SJCRH30 (cell line): ENCODE measurements around the gene CD33. TPM values are rescaled to one million over a fixed set of nuclear protein-coding genes. Genes with fewer than 3 reads are reported as not detected.
"Not testable (repeated sequence)": the region's sequence is repeated elsewhere in the genome, so short reads cannot be mapped to it uniquely, and the experiment has no call there.

Source experiments
- DNase-seq, 2 experiments: peaks; one replicate each; pipeline ENCODE4 v3.0.0-alpha.2; 2015 to 2020
- H3K27ac ChIP-seq: fragments of 250-450 bp; sonication (Bioruptor Pico); 2 replicates; pipeline ENCODE4 v1.5.1; 2020; ENCODE audit warnings: mild to moderate bottlenecking, moderate library complexity
- H3K27me3 ChIP-seq: fragments of 250-450 bp; sonication (Bioruptor Pico); 2 replicates; pipeline ENCODE4 v1.5.1; 2020; ENCODE audit warnings: mild to moderate bottlenecking, moderate library complexity
- H3K36me3 ChIP-seq: fragments of 250-450 bp; sonication (Bioruptor Pico); 2 replicates; pipeline ENCODE4 v1.5.1; 2020; ENCODE audit warnings: mild to moderate bottlenecking, moderate library complexity
- H3K4me1 ChIP-seq: fragments of 250-450 bp; sonication (Bioruptor Pico); 2 replicates; pipeline ENCODE4 v1.5.1; 2020; ENCODE audit warnings: mild to moderate bottlenecking, moderate library complexity
- H3K4me3 ChIP-seq: fragments of 250-450 bp; sonication (Bioruptor Pico); 2 replicates; pipeline ENCODE4 v1.5.1; 2020; ENCODE audit warnings: mild to moderate bottlenecking, moderate library complexity
- H3K9me3 ChIP-seq: fragments of 250-450 bp; sonication (Bioruptor Pico); replicated peaks from 2 replicates; pipeline ENCODE4 v1.5.1; 2020; ENCODE audit warnings: mild to moderate bottlenecking, moderate library complexity
- total RNA-seq: library from RNA; depleted of rRNA; stranded (reverse); fragments of >200 nt; shearing (Covaris generic); gene quantifications from 2 replicates; pipeline ENCODE4 v1.2.3, GENCODE V29; 2014

CD33 gene
- total RNA-seq, 1 experiment from 2014 or later: 0.89 TPM

DNA sequence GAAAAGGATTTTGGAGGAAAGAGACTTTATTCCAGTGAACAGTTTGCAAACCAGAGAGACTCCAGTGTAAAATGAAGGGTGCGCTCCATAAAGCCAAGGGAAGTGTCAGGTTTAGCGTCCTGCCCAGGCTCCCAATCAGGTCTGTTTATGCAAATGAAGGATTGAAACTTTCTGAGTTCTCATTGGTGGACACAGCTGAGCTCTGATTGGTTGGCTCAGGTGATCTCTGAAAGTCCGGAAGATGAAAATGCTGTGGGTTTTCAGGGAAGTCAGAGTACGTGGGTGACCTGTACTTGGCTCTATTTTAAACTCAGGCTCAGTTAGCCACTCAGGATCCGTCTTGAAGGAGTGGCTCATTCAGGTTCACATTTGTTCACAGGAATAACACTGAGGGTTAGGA is 28.7 kb upstream of the CD33 start:
- H3K36me3 ChIP-seq: no peaks in the 10 kb centered on the region
- H3K27ac ChIP-seq: no peak overlapping the region
- no peaks in the 10 kb centered on the region for H3K4me1 ChIP-seq
- DNase-seq: peak in 1 of 2 experiments; percentile 15
- H3K27me3 ChIP-seq: 0 out of 2 replicates have a peak, but pooled peaks cover 2% of the 10 kb centered on the region
- no peak overlapping the region for H3K4me3 ChIP-seq
- no peaks in the 10 kb centered on the region for H3K9me3 ChIP-seq

DNA sequence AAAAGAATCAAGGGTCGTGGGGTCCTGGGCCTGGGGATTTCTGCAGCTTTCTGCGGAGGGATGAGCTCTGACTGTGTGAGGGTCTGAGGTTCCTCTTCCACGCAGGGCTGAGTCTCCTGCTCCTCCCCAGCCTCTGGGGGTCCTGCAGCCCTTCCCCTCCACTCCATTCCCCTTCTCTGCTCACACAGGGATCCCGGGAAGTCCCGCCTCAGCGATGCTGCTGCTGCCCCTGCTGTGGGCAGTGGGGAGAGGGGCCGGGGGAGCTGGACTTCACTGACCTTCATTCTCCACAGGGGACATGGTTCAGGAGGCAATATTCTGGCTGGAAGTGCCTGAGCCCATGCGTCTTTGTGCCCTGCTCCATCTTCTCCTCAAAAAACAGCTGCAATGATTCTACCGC is 26.2 kb upstream of the CD33 start:
- Histone ChIP-seq H3K4me3 (no peak overlapping the region), H3K36me3 (no peaks in the 10 kb centered on the region), H3K27ac (no peak overlapping the region), H3K4me1 (no peaks in the 10 kb centered on the region), H3K27me3 (0 out of 2 replicates have a peak, but pooled peaks cover 5% of the 10 kb centered on the region), H3K9me3 (no peaks in the 10 kb centered on the region)
- DNase-seq: no peak

DNA sequence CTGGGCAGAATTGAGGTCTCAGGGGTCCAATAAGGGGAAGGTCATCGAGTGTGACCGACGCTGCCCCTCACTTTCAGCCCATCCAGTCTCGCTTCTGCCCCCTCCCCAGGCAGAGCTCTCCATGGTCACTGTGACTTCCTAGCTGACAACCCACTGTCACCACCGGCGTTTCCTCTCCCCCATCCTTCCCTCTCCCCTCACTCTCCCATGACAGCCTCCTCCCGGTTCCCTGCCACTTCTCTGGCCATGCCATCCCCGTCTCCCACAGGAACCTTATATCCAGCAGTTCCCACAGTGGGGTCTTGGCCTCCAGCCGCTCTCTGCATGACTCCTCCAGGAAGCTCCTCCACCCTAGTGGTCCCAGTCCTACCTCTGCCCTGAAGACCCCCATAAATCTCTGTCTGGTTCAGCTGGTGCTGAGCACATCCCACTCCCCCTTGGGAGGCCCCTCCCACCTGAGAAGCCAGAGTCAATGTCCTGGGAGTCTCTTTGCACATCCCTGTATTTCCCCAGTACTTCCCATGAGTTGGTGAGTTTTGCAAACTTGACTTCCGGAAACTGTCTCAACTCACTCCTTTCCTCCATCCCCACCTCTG is 24.7 kb upstream of the CD33 start:
- no peak overlapping the region for H3K27ac ChIP-seq
- DNase-seq: no peak

DNA sequence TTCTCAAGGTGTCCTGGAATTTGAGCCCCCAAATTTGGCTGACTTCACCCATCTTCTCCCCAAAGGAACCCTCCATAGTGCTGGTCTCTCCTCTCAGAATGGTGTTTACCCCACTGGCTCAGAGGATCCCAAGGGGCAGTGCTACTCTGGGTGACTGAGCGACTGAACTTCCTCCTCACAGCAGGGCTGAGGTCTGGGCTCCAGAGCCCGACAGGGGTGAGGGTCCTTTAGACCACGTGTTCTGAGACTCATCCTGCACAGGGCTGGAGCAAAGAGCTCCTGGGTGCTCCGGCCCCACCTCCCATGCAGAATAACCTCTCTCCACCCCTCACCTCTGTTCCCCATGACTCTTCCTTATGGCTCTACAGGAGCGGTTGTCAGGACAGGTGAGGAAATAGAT is 23.2 kb upstream of the CD33 start:
- H3K9me3 ChIP-seq: no peaks in the 10 kb centered on the region
- no peak overlapping the region for H3K4me3 ChIP-seq
- no peak for DNase-seq
- H3K27ac ChIP-seq: no peak overlapping the region
- H3K36me3 ChIP-seq: no peaks in the 10 kb centered on the region
- 0 out of 2 replicates have a peak, but pooled peaks cover 5% of the 10 kb centered on the region for H3K27me3 ChIP-seq
- no peaks in the 10 kb centered on the region for H3K4me1 ChIP-seq

More for the DNA sequence above, 24.7 kb upstream of the CD33 start:
- Histone ChIP-seq H3K4me3 (no peak overlapping the region), H3K27me3 (0 out of 2 replicates have a peak, but pooled peaks cover 5% of the 10 kb centered on the region), H3K4me1 (no peaks in the 10 kb centered on the region), H3K9me3 (no peaks in the 10 kb centered on the region), H3K36me3 (no peaks in the 10 kb centered on the region)

DNA sequence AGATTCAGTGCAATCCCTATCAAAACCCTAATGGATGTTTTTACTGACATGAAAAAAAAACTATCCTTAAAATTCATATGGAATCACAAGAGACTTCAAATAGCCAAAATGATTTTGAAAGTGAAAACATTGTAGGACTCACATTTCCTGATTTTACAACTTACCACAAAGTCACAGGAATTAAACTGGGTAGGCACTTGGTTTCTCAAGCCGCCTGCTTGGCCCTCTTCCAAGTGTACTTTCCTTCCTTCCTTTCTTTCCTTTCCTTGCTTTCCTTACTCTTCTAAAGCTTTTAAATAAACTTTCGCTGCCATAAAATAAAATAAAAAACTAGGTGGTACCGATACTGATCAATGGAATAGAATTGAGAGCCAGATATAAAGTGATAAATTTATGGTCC is 21.0 kb upstream of the CD33 start:
- 0 out of 2 replicates have a peak, but pooled peaks cover 5% of the 10 kb centered on the region for H3K27me3 ChIP-seq
- H3K4me1 ChIP-seq: no peaks in the 10 kb centered on the region
- H3K27ac ChIP-seq: no peak overlapping the region
- no peaks in the 10 kb centered on the region for H3K9me3 ChIP-seq
- DNase-seq: no peak
- no peaks in the 10 kb centered on the region for H3K36me3 ChIP-seq
- H3K4me3 ChIP-seq: no peak overlapping the region

DNA sequence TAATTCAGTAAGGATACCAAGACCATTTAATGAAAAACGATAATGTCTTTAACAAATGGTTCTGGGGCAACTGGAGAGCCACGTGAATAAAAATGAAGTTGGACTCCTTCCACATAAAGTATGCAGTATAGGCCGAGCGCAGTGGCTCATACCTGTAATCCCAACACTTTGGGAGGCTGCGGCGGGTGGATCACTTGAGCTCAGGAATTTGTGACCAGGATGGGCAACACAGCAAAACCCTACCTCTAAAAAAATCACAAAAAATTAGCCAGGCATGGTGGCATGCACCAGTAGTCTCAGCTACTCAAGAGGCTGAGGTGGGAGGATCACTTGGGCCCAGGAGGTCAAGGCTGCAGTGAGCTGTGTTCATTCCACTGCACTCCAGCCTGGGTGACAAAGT is 20.6 kb upstream of the CD33 start:
- no peak for DNase-seq

DNA sequence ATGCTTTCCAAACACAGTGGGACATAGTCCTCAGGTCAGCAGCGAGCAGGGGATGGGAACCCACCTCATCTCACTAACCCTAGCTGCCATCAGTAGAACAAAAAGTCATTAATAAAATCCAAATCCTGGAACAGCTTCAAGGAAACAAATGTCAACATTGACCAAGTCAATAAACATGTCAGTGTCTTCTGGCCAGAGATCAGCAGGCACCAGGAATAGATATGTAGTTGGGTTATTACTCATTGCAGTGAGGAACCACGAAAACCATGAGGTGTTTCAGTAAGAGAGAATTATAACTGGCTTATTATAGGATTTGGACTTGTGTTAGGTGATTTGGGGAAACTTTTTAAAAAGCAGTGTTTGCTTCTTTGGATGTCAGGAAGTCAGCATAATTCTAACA is 17.1 kb upstream of the CD33 start:
- Histone ChIP-seq H3K36me3 (no peaks in the 10 kb centered on the region), H3K4me3 (no peak overlapping the region), H3K9me3 (no peaks in the 10 kb centered on the region), H3K27me3 (no peaks in the 10 kb centered on the region), H3K27ac (no peak overlapping the region), H3K4me1 (no peaks in the 10 kb centered on the region)
- no peak for DNase-seq

More for the DNA sequence above, 20.6 kb upstream of the CD33 start:
- Histone ChIP-seq H3K4me1 (no peaks in the 10 kb centered on the region), H3K27me3 (0 out of 2 replicates have a peak, but pooled peaks cover 5% of the 10 kb centered on the region), H3K36me3 (no peaks in the 10 kb centered on the region), H3K9me3 (no peaks in the 10 kb centered on the region), H3K27ac (no peak overlapping the region), H3K4me3 (no peak overlapping the region)

DNA sequence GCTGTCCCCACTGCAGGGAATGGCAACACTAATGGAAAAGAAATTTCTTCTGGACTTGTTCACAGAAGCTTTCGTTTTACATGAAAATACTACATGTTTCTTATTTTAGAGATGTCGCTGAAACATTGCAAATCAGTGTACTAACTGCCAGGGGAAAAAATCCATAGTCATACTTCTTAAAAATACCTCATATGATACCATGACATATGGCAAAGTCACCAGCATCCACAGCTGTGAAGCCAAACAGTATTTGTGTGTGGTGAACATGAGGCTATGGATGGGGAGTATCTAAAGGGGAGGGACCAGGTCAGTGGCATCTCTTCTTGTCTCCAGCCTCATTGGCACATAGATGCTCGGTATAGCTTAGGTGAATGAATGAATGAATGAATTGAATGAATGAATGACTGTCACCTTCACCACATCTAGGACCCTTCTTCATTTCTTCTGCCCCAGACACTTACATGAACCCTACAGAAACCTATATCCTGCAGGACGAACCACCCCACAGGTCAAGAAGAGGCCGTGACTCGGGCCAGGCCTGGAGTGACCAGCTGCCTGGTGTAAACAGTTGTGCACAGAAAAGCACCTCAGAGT is 14.6 kb upstream of the CD33 start:
- Histone ChIP-seq H3K4me3 (no peak overlapping the region), H3K36me3 (no peaks in the 10 kb centered on the region), H3K4me1 (no peaks in the 10 kb centered on the region), H3K27me3 (no peaks in the 10 kb centered on the region), H3K9me3 (no peaks in the 10 kb centered on the region), H3K27ac (no peak overlapping the region)
- DNase-seq: no peak

DNA sequence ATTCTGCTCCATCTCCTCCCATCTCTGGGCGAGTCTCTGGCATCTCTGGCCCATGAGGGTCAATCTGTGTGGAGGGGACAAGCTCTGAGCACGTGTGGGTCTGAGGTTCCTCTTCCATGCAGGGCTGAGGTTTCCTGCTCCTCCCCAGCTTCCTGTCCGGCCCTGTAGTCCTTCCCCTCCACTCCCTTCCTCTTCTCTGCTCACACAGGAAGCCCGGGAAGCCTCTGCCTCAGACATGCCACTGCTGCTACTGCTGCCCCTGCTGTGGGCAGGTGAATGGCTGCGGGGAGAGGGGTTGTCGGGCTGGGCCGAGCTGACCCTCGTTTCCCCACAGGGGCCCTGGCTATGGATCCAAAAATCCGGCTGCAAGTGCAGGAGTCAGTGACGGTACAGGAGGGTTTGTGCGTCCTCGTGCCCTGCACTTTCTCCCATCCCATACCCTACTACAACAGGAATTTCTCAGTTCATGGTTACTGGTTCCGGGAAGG is 14.0 kb upstream of the CD33 start:
- not testable (repeated sequence) for H3K9me3 ChIP-seq, H3K4me1 ChIP-seq, H3K36me3 ChIP-seq, H3K27ac ChIP-seq, H3K4me3 ChIP-seq, H3K27me3 ChIP-seq
- DNase-seq: peak in 1 of 2 experiments; percentile 2

DNA sequence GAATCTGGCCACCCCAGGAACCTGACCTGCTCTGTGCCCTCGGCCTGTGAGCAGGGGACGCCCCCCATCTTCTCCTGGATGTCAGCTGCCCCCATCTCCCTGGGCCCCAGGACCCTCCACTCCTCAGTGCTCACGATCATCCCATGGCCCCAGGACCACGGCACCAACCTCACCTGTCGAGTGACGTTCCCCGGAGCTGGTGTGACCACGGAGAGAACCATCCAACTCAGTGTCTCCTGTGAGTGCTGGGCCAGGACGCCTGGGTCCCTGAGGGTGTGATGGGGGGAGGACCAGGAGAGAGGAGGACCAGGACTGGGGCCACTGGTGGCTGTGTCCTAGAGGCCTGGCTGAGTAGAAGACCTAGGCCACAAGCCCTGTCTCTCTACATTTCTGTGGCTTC is 13.0 kb upstream of the CD33 start:
- no peak overlapping the region for H3K27ac ChIP-seq
- no peaks in the 10 kb centered on the region for H3K27me3 ChIP-seq
- no peak overlapping the region for H3K4me3 ChIP-seq
- no peaks in the 10 kb centered on the region for H3K9me3 ChIP-seq
- no peaks in the 10 kb centered on the region for H3K36me3 ChIP-seq
- no peak for DNase-seq
- no peaks in the 10 kb centered on the region for H3K4me1 ChIP-seq

DNA sequence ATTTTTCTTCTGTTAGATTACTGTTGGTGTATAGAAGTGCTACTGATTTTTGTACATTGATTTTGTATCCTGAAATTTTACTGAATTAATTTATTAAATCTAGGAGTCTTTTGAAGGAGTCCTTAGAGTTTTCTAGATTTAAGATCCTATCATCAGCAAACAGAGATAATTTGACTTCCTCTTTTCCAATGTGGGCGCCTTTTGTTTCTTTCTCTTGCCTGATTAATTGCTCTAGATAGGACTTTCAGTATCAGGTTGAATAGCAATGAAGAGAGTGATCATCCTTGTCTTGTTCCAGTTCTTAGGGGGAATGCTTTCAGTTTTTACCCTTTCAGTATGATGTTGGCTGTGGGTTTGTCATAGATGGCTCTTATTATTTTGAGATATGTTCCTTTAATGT is 5.6 kb upstream of the CD33 start:
- Histone ChIP-seq H3K4me1 (no peaks in the 10 kb centered on the region), H3K9me3 (no peaks in the 10 kb centered on the region), H3K4me3 (no peak overlapping the region), H3K27ac (no peak overlapping the region), H3K27me3 (no peaks in the 10 kb centered on the region), H3K36me3 (no peaks in the 10 kb centered on the region)
- DNase-seq: no peak

DNA sequence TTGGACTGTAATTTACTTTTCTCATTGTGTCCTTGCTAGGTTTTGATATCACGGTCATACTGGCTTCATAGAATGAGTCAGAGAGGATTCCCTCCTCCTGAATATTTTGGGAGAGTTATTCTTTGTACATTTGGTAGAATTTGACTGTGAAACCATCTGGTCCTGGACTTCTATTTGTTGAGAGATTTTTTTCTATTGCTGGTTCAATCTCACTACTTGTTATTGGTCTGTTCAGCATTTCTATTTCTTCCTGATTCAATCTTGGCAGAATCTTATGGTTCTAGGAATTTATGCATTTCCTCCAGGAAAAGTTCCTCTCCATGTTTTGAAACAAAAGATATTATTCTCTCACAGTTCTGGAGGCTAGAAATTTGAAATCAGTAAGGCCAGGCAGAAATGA is 4.9 kb upstream of the CD33 start:
- no peak overlapping the region for H3K27ac ChIP-seq
- no peaks in the 10 kb centered on the region for H3K36me3 ChIP-seq
- H3K9me3 ChIP-seq: no peaks in the 10 kb centered on the region
- no peak for DNase-seq
- H3K4me3 ChIP-seq: no peak overlapping the region
- H3K27me3 ChIP-seq: no peaks in the 10 kb centered on the region
- H3K4me1 ChIP-seq: no peaks in the 10 kb centered on the region

DNA sequence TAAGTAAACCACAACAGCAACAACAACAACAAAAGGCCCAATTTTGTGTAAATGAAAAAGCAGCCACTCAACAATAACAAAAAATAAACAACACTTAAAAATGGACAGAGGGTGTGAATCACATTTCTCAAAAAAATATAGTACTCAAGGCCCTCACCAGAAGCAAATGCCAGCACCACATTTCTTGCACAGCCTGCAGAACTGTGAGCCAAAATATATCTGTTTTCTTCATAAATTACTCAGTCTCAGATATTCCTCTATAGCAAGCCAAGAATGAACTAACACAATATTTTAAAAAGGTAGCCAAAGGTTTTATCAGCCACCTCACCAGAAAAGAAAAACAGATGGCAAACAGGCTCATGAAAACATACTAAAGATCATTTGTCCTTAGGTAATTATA is 3.9 kb upstream of the CD33 start:
- no peak overlapping the region for H3K4me3 ChIP-seq
- no peaks in the 10 kb centered on the region for H3K36me3 ChIP-seq
- no peak for DNase-seq
- H3K9me3 ChIP-seq: no peaks in the 10 kb centered on the region
- peaks cover 2% of the 10 kb centered on the region; the same call in 1 of the 2 replicates for H3K27me3 ChIP-seq
- no peak overlapping the region for H3K27ac ChIP-seq
- H3K4me1 ChIP-seq: no peaks in the 10 kb centered on the region

DNA sequence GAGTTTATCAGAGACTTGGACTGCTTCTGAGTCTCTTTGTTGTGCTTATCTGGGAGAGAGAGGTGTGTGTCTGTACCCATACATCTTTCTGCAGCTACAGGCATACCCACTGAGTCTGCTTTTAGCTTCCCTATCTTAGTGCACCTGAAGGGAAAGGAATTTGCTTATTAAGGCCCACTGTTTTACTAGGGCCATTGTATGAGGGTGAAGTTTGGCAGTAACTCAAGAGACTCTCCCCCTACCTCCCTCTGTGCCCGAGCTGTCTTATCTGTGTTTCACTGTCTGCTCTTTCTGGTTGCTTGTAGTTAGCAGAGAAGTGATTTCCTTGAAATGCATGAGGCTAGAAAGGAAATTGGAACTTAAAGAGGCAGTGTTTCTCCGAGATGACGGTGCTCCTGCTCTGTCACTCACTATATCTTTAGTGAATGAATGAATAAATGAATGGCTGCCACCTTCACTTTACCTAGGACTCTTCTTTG is 678 bp upstream of the CD33 start:
- no peak for DNase-seq

DNA sequence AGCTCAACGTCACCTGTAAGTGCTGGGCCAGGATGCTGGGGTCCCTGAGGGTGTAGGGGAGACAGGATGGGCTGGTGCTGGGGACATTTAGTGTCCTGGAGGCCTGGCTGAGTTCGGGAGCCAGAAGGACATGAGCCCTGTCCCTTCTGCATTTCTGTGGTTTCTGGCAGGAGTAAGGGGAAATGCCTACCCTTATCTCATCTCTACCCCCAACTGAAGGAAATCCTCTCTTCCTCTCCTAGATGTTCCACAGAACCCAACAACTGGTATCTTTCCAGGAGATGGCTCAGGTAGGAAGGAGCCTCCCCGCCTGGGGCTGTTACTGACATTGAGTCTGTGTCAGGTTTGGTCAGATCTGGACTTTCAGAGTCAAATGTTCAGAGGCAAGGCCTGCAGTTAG is 1.2 kb downstream of the CD33 start:
- H3K9me3 ChIP-seq: no peaks in the 10 kb centered on the region

More for the DNA sequence above, 678 bp upstream of the CD33 start:
- peaks cover 2% of the 10 kb centered on the region; the same call in 1 of the 2 replicates for H3K27me3 ChIP-seq
- H3K36me3 ChIP-seq: no peaks in the 10 kb centered on the region
- no peaks in the 10 kb centered on the region for H3K9me3 ChIP-seq
- H3K4me3 ChIP-seq: no peak overlapping the region
- no peak overlapping the region for H3K27ac ChIP-seq
- H3K4me1 ChIP-seq: no peaks in the 10 kb centered on the region

More for the DNA sequence above, 1.2 kb downstream of the CD33 start:
- no peak overlapping the region for H3K27ac ChIP-seq
- no peak for DNase-seq
- H3K36me3 ChIP-seq: no peaks in the 10 kb centered on the region
- H3K4me1 ChIP-seq: no peaks in the 10 kb centered on the region
- H3K27me3 ChIP-seq: peaks cover 2% of the 10 kb centered on the region; the same call in 1 of the 2 replicates
- H3K4me3 ChIP-seq: no peak overlapping the region
